Stimulated activated CD8-positive, alpha-beta memory T cell treated with anti-CD3 and anti-CD28 coated beads, Interleukin-7, amount 100 ng/mL, for 4 hours (primary cell): ENCODE data around the gene F2RL2.

Experiments
- DNase-seq, 2 donors: peaks; one replicate each; pipeline ENCODE4 v3.0.0-alpha.2; 2020; ENCODE audit warnings: low read depth in 2 of 2

F2RL2 gene, protein sequence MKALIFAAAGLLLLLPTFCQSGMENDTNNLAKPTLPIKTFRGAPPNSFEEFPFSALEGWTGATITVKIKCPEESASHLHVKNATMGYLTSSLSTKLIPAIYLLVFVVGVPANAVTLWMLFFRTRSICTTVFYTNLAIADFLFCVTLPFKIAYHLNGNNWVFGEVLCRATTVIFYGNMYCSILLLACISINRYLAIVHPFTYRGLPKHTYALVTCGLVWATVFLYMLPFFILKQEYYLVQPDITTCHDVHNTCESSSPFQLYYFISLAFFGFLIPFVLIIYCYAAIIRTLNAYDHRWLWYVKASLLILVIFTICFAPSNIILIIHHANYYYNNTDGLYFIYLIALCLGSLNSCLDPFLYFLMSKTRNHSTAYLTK

DNA sequence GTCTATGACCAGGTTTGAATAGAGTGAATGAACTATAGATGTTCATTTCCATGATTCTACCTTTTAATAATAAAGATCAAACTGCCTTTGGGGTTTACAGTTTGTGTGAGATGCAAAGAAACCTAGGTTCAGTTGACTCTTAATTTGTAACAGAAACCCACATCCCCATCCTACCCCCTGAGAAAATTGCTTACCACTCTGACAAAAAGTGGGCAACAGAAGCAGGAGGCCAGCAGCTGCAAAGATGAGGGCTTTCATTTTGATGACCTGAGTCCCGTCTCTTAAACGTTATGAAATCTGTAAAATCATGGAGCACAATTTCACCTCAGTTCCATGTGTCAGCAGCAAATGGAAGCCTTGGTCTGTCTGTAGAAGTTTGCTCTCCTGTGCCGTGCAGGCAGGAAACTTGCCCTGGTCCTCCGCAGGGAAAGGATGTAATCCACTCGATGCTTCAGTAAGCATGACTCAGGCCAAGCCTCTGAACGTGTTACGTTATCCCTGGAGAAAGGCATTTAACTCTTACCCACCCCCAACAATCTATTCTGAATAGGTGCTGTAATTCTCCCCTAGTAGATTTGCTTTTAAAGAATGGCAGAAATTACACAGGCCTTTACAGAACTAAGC is at the start of gene F2RL2:
TSS of gene F2RL2 (minus strand) at position 431 of the 624 bp plus-strand sequence. CDS start at position 258, 173 bp downstream.
- no peak for DNase-seq

- DNase-seq = no peak
Measured at GRCh38 chr5:76672242-76672641, 49.0 kb upstream of the F2RL2 start.

DNA sequence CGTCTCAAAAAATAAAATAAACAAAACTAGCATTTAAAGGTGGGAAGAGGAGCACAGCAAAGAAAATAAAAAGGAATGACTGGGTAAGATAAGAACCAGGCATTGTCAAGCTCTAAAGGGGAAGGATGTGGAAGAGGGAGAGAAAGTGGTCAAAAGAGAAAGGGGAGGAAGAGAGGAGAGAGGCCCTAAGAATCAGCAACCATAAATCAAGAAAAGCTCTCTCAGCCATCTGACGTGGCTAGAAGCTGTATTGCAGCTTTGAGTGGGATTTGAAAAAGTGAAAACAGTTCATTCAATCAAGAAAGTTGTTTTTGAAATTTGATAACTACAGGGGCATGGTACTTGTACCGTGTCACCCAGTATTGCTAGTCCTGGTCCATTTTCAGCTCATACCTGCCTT is 47.3 kb upstream of the F2RL2 start:
- DNase-seq = no peak

DNA sequence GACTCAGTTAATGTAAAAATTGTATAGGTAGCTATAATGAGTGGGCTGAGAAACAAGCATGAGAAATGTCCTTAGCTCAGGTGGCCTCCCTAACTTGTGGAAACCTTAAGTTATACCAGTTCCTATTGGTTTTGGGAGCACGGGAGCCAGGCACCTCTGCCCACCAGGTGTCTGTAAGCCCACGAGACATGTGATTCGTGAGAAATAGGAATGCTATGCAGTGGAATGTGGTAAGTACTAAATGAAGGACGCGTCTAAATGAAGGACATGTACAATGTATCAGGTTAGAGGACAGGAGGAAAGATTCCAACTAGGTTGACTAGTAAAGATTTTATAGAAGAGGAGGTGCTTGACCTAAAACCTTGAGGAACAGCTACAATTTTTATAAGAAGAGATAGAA is 46.0 kb upstream of the F2RL2 start:
- no peak for DNase-seq

DNA sequence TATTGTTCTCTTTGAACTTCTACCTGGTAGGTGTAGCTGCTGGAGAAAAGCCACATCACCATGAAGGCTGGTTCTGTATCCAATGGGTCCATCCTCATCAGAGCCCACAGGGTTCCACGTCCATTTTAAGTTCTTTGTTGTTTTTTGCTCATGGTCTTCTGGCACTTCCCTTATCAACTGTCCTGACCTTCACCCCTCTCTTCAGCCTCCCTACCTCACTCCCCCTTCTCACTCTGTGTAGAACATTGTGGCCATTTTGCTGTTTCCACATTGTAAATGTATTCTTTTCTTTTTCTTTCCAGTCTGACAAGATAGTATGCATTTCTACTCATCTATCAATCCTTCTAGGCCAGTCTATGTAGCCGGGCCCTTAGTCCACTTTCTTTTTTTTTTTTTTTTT is 44.3 kb upstream of the F2RL2 start:
- DNase-seq = no peak

DNA sequence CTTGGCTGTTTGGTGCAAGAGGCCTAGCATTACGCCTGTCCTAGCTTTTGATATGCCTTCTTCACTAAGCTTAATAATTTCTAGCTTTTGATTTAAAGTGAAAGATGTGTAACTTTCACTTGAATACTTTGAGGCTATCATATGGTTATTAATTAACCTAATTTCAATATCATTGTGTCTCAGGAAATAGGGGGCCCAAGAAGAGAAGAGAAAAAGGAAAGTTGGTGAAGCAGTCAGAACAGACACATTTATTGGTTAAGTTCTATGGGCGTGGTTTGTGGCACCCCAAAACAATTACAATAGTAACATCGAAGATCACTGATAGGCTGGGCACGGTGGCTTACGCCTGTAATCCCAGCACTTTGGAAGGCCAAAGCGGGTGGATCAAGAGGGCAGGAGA is 40.9 kb upstream of the F2RL2 start:
- no peak for DNase-seq

DNA sequence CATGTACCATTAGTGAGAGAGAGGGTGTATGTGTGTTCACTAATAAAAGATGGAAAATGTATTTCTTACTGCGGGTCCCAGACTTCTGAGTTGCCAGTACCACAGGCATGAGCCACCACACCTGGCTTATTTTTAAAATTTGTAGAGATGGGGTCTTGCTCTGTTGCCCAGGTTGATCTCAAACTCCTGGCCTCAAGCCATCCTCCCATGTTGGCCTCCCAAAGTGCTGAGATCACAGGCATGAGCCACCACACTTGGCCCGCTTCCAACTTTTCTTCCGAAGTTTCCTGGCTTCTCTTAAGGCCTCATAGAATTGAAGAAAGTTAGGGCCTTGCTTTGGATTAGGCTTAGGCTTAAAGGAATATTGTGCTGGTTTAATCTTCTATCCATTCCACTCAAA is 40.4 kb upstream of the F2RL2 start:
- no peak for DNase-seq

DNA sequence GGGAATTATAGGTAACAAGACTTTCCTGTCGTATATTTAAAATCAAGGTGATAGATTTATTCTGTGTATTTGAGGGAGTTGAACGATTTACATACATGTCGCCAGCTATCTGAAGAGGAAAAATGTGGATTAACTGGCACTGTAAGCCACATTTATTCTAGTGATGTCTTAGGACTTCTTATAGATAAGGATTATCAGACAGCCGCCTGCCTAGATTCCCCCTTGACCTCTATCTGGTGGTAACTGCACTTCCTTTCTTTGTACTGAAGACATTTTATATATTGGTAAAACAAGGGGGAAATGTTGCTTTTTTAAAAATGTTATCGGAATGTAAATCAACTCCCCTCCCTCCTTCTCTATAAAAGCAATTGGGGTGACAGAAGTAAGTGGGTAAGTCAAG is 39.3 kb upstream of the F2RL2 start:
- DNase-seq = no peak

DNA sequence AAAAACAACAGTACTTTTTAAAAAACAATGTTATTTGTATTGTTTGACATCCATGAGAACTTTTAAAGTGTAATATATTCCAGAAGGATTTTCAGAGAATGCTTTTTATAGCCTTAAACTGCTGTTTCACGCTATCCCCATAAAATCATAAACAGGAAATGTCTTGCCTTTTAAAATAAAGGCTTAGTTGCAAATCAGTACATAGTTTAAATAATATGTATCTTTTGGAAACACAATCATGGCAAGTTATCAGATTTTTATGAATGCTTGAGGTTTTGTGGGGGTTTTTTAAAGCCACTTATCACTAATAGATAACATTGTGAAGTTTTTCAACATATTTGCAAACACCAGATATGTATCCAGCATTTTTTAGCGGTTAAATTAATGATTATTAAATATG is 37.2 kb upstream of the F2RL2 start:
- DNase-seq = no peak

DNA sequence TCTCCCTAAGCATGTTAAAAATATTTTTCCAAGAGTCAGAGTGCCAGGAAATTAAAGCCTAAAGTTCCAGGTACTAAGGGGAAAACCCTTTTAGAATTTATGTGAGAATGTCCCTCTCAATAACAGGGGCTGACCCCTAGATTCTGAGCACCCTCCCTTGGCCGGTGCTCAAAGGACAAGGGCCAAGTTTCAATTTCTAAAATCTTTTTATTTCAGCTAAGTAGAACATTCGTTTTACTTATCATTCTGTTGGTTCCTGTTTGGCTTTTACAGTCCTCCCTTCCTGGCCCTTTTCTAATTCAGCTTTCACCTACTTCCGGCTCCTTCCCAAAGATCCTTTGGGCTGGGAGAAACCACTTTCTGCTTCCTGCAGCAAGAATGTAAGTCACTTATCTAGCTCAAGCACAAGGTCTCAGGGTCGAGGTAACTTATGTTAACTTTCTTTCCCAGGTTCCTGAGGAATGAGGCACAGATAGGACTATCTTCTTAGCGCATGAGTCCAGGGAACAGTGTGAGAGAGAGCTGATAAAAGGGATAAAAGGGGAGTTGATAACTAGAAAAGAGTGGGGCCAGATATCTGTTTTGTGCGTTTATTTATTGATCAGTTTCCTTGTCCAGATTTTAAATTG is 34.6 kb upstream of the F2RL2 start:
- DNase-seq = no peak

- DNase-seq = no peak
Measured at GRCh38 chr5:76657091-76657490, 33.9 kb upstream of the F2RL2 start.

DNA sequence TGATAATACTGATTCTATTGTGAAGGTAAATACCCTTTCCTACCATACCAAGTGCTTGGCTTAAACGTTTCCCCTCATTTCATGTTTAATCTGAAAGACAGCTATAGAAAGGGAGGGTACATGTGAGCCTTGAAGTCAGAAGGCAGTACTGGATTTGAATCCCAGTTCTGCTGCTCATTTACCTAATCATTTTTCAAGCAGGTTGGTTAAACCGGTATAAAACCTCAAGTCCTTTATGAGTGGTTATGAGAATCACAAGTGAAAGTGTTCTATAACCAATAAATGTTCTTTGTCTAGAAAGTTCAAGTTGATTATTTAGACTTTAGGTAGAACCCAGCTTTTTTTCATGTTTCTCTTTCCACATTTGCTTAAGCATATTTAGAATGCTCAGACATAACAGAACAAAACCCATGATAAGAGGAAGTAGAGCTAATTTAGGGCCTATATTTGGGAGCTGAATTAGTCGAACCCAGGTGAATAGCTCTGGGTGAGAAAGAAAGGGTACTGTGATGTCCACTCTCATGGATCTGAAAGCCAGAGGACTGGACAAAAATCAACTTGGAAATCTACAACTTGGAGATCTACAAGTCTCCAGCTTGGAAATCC is 29.7 kb upstream of the F2RL2 start:
- no peak for DNase-seq

- DNase-seq = no peak
Measured at GRCh38 chr5:76649140-76649539, 25.9 kb upstream of the F2RL2 start.

- no peak for DNase-seq
Measured at GRCh38 chr5:76643371-76643770, 20.2 kb upstream of the F2RL2 start.

DNA sequence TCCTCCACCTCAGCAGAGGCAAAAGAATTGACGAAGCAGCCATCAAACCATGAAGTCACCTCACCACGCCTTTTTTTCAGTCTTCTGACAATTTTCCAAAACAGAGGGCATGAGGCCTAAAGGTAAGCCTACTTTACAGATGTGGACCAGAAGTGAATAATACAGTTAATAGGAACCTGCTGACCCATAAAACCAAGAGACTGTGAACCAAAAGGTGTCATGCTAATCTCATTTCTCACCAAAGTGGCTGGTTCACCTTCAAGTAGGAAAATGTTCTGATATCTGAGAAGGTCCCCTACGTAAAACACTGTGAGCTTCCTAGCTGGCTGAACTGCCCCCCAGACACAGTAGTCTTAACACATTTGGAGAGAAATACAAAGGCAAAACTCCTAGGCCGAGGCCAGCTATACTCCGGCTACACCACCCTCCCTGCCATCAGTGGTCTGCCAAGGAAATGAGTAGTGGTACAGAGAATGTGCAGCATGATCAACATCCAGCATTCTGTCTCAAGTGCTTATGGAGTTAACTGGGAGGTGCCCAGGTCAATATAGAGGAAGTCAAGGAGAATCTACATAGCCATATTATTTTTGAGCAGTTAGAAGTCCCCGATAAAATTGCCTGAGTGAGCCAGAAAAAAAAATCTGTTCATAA is 19.3 kb upstream of the F2RL2 start:
- DNase-seq = no peak

DNA sequence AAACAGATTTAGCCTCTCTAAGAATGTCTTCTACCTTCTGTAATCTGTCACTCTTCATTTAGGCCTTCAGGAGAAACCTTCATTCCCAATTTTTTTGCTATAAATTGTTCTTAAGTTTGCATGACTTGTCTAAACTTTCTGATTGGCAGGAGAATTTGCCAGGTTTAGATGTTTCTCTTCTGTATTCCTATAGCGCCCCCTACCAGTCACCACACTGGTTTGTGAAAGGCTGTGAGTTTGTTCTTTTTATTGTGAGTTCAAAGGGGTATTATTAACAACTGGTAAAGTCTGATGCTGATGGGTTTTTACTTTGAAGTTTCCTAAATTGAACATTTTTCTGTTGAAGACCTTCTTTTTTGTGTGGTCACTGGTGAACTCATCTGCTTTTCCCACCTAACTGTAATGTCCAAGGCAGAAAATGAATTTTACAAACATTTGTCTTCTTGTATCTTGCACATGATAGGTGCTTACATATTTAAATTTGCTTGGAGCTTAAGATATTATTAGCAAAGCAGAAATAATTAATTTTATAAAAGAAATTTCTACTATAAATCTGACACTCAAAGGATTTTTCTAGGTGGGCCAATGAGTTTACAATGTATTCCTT is 18.4 kb upstream of the F2RL2 start:
- DNase-seq = peak; percentile 13 to 46

DNA sequence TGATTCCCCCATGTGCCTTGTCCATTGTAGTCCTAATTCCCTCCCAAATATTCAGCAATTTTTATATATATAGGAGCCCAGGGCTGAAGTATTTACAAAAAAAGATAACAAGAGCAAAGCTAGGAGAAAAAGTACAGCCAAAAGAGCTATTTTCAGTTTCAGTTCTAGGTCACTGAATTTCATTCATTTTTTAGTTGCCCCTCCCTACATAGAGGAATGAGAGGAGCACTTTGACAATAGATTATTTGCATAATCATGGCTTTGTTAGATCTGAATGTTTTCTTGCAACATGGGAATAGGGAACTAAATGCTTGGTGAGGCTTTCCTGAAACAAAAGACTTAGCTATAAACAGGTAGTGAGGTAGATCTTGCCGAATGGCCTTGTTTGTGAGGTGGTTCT is 15.3 kb upstream of the F2RL2 start:
- DNase-seq = no peak

DNA sequence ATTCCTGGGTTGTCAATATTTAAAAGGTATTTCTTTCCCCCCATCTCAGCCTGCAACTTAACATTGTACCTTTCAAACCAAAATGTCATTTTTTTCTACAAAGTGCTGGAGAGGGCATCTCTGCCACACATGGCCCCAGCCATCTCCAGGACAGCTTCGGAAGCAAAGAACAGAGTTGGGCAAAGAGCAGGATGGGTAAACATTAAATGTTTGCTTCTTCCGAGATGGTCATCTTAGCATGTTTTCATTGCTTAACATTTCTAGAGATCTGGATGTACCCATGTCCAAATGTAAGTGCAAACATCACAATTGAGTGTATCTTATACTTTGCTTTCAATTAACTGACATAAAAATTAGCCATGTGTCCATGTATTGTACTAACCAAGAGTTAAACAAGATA is 14.3 kb upstream of the F2RL2 start:
- no peak for DNase-seq

- no peak for DNase-seq
Measured at GRCh38 chr5:76634661-76635060, 11.5 kb upstream of the F2RL2 start.

DNA sequence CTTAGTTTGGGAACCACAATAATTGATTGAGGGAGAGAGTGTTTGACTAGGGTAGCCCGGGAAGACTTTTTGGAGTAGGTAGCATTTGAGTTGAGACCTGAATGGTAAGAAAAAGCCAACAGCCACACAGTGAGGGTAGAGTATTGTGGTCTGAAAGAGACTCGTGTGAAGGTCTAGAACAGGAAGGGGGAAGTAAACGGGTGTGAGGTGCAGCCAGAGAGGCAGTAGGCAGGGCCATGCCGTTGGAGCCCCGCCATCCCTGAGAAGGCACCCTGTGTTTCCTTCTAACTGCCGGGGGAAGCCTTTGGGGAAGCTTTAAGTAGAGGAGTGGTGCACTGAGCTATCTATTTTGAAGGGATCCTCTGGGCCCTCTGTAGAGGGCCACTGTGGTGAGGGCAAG is 3.5 kb upstream of the F2RL2 start:
- DNase-seq = no peak

DNA sequence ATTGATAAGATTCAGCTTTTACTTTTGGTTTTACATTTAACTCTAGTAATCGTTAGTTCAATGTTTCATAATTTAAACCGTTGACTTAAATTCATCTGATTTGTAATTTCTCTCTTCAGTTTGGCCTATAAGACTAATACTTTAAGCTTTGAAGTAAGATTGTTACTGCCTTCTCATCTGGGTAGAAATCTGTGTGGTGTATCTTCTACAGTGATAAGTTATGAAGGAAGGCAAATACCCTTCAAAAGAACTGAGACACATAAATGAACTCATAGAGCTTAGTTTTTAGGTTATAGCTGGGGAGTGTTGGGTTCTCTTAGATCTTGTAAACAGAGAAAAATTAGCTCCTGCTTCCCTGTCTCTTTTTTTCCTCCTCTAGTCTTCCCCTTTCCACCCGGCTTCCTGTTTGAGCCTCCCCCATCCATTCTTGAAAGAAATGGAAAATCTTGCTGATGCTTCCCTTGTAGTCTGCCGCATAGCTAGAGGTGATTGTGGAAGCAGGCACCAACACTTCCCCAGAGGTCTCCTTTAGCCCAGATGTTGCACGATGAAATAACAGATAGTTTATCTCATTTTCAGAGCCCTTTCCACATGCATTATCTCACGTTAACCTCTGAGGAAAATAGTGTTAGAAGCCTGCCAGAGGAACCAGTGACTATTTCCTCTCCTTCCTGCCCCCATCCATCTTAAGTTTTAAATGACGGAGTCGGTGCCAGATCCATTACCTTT is 2.0 kb upstream of the F2RL2 start:
- DNase-seq = no peak
